Measurements from ENCODE around the gene UMPS.

- no peak for TF ChIP-seq CTCF (conservative IDR thresholded peaks at IDR 0.05; ENCODE audit: low read depth in 2 of 2)
- TF ChIP-seq POLR2AphosphoS5 (IDR thresholded peaks at IDR 0.05; ENCODE audit: low read depth), result no peak
- no peak for TF ChIP-seq EZH2phosphoT487 (IDR thresholded peaks at IDR 0.05; ENCODE audit: unreplicated experiment)
- no peak for TF ChIP-seq REST (IDR thresholded peaks at IDR 0.05; ENCODE audit: unreplicated experiment)
- TF ChIP-seq EZH2 (IDR thresholded peaks at IDR 0.05; ENCODE audit: low read depth, unreplicated experiment), result no peak
- TF ChIP-seq ZNF462 (CRISPR knock-in tag; IDR thresholded peaks at IDR 0.05), result no peak
- no peak for TF ChIP-seq ZNF114 (CRISPR knock-in tag; IDR thresholded peaks at IDR 0.05)
- no peak for TF ChIP-seq CREB1 (CRISPR knock-in tag; IDR thresholded peaks at IDR 0.05; ENCODE audit: low read depth)
- TF ChIP-seq NANOG (IDR thresholded peaks at IDR 0.05; ENCODE audit: borderline replicate concordance), result no peak
- no peak for TF ChIP-seq ZNF331 (CRISPR knock-in tag; IDR thresholded peaks at IDR 0.05; ENCODE audit: low read depth)
- TF ChIP-seq JUNB (IDR thresholded peaks at IDR 0.05; ENCODE audit: unreplicated experiment), result no peak
- no peak for TF ChIP-seq STAT1 (IDR thresholded peaks at IDR 0.05; ENCODE audit: unreplicated experiment)
Measured at GRCh38 chr3:124684459-124684858, 45.8 kb upstream of the UMPS start.

All from GM23338 (cell line).